GDM1 (cell line): ENCODE measurements around the gene CNOT2.
"Not testable (repeated sequence)": the region's sequence is repeated elsewhere in the genome, so short reads cannot be mapped to it uniquely, and the experiment has no call there.

ENCODE experiments used
- DNase-seq: peaks from one replicate; lab custom pipeline; 2025; lab: John Stamatoyannopoulos, UW

CNOT2 gene

DNA sequence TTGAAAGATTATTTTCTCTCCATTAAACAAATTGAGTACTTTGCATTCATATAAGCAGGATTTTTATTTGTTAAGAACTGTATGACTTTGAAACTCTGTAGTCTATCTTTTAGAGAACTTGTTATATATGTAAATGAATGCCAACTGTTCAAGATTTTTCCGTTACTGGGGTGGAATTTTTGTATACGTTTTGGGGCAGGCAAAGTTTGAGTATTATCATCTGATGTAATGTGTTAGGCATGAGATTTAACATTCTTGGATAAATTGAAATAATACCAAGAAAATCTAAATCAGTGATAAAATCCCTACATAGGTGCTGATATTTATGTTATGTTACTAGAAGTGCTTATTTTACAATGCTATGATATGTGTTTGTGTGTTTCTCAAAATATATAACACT, 8.4 kb downstream of the CNOT2 start:
- no peak for DNase-seq

DNA sequence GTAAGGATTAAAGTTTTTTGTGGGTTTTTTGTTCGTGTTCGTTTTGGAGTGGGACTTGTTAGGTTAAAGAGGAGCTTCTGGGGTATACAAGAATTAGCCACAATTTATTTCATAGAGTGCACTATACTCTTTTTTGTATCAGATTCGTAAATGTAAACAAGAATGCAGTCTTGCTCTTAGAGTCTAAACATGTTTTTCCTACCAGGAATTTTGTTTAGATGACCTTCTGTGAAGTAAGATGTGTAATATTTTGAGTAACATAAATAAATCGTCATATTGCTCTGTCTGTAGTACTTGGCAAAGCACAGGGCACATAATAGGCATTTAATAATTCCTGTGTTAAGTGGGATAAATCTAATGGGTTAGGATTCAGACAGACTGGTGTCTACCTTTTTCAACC, 9.6 kb downstream of the CNOT2 start:
- DNase-seq = no peak

DNA sequence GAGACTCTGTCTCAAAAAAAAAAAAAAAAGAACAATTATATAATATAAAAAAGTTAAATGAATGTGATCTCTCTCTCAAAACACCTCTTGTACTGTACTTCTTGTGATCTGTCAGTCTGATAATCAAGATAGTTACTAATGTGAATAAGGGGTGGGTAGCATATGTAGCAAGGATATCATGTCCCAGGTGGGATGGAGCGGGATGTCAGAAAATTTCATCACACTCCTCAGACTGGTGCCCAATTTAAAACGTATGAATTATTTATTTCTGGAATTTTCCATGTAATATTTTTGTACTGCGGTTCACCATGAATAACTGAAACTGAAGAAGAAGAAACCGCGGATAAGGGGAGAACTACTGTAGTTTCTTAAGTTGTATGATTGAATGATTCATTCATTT, 11.0 kb downstream of the CNOT2 start:
- DNase-seq = no peak

DNA sequence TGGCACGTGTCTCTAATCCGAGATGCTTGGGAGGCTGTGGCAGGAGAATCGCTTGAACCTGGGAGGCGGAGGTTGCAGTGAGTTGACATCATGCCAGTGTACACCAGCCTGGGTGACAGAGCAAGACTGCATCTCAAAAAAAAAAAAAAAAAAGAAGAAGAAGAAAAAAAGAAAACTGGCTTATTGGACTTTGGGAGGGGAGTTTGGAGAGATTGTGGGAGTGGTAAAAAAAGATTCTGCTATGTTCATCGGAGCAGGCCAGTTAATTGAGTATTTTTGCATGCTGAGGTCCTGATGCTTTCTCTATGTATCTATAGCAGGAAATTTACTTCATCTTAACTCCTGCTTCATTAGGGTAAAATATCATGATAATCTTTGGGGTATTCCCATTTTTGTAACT, 11.6 kb downstream of the CNOT2 start:
- no peak for DNase-seq

DNA sequence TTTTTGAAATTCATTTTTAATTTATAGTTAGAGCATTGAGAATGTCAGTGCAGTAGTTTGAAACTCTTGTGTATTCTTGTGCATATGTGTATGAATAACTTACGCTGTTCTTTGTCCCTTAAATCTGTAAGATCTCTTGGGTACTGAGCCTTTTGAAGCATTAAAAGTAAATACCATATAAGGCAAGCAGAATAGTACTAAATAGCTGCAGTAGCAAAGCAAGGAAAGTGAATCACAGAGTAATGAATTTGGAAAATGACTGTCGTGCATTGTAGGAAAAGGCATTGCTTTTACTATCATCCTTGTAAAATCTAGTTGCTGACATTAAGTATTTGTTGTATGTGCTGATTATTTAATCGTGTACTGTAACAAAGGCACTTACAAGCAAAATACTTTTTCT, 12.1 kb downstream of the CNOT2 start:
- DNase-seq = no peak

DNA sequence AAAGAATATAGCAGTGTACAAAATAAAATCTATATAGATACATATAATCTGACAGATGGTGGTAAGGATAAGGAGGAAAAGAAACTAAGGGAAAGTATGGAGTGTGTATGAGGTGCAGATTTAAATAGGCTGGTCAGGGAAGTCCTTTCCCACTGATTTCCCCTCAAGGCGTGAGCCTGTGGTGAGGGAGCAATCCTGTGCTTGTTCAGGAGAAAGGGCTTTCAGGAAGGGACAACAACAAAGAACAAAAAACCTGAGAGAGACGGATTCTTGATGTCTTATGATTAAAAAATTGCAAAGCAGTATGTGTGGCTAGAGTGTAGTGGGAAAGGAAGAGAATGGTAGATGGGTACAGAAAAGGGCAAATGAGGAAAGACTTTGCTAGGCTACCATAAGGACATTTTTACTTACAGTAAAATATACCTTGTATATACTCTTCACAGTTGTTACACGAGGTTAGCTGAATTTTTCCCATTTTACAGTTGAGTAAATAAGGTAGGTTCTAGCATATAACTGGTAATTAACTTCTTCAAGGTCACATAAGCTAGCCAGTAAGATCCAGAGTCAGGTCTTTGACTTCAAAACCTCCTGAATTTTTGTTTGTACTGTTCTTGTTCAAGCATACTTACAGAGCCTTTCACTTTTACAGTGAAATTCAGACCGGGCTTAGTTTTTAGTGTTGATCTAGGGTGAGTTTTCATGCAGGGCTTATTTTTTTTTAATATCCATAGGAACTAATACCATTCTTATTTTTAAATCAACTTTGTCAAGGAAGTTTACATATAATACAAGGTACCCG, 15.6 kb downstream of the CNOT2 start:
- no peak for DNase-seq

DNA sequence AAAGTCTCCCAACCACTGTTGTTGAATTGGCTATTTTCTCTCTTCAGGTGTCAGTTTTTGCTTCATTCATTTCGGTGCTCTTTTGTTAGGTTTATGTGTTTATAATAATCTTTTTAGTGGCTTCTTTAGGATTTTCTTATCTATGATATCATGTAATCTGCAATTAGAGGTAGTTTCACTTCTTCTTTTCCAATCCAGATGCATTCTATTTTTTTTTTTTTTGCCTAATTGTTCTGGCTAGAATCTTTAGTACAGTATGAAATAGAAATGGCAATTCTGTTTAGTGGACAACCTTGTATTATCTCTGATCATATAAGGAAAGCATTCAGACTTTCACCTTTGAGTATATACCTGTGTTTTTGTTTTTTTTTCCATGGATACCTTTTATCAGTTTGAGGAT, 17.4 kb downstream of the CNOT2 start:
- no peak for DNase-seq

DNA sequence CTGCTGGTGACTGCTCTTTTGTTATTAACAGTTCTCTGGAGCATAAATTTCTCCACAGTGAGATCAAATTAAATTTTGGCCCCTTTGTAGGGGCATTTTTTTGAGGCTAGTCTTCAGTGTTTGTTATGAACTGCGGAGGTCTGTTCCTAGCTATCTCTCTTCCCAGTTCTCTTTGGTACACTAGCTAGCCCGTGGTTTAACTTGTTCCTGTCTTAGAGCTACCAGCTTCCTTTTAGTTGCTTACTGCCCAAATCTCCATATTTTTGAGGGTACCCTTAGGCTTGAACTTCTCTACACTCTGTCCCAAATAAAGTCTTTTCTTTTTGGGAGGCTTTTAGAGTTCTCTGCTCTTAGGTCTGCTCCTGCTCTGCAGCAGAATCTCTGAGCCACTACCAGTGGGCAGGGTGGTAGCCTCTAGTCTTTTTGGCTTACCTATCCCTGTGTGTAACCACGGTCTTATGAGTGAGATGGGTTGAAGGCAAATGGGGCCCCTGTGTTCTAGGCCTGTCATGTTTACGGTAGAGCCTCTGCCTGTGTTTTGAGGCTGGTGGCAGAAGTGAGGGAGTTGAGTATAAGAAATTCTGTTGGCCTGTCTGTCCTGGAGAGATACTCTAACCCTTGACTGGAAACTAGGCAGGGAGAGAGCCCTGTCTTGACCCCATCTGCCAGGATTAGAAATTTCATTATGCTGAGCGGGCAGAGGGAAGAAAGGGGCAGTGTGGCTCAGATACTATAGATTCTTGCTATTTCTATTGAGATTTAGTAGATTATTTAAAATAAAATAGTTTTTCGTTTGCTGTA, 21.0 kb downstream of the CNOT2 start:
- peak; percentile 5 for DNase-seq

DNA sequence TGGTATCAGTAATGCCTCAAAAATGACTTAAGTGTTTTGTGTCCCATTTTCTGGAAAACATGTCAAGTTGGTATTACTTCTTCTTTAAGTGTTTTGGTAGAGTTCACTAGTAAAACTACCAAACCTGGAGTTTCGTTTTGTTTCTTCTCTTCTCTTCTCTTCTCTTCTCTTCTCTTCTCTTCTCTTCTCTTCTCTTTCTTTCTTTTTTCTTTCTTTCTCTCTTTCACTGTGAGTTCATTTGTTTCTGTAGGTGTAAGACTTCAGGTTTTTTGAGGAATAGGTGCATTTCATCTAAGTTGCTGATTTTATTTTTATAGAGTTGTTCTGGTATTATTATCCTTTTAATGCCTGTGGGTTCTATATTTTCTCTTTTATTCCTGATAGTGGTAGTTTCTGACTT, 21.9 kb downstream of the CNOT2 start:
- DNase-seq = no peak

DNA sequence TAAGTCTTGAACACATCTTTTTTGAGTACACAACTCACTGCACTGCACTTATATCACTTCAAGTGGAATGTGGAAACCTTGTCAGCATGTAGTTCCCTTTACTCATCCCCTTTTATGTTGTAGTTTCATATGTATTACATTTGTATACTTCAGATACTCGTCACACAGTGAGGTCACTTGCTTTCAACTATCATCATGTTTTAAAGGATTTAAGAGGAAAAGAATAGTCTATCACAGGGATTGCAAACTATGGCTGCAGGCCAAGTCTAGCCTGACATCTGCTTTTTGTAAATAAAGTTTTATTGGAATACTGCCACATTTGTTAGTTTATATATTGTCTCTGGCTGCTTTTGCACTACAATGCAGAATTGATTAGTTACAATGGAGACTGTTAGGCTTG, 24.3 kb downstream of the CNOT2 start:
- DNase-seq = no peak

DNA sequence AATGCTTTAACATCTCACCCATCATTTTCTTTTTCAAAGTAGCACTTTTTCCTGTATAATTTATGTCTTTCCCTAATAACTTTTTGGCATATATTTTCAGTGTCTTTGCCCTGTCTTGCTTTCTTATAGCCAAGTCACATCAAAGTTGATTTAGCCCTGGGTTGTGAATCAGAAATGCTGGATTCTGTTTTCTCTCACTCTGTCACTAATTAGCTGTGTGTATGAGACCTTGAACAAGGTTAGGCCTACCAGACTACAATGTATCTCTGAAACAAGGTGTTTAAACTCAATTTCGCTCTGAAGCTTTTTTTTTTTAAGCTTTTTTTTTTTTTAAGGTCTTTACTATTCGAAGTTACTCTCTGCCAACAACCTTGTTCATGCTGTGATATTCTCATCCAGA, 25.7 kb downstream of the CNOT2 start:
- no peak for DNase-seq

DNA sequence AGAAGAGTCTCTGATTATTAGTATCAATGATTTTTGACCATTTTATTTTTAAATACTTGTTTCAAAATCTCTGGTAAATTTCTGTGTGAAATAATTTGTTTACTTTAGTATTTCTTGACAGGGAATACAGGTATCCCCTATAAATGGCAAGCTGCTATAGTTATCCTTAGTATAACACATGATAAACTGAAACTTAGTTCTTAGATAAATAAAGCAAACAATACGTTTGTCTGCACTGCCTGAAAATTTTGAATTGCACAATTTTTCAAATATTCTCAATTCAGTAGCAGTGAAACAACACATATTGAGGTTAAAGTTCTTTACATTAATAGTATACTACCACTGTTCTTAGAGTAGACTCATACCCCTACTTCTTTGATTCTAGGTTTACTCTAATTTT, 26.9 kb downstream of the CNOT2 start:
- no peak for DNase-seq

DNA sequence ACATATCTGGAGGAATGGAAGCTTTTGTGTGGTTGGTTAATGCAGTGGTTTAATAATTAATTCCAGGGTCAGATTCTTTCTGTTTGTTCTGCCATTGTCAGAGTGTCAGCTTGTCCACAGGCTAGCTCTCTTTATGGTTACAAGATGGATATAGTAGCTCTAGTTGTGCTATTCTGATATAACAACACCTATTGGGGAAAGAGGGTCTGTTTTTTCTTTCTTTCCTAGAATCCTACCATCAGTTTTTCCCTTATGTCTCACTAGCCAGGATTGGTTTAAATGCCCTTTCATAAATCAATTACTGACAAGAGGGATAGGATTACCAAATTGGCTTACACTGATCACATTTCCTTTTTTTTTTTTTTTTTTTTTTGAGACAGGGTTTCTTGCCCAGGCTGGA, 27.8 kb downstream of the CNOT2 start:
- DNase-seq = no peak

DNA sequence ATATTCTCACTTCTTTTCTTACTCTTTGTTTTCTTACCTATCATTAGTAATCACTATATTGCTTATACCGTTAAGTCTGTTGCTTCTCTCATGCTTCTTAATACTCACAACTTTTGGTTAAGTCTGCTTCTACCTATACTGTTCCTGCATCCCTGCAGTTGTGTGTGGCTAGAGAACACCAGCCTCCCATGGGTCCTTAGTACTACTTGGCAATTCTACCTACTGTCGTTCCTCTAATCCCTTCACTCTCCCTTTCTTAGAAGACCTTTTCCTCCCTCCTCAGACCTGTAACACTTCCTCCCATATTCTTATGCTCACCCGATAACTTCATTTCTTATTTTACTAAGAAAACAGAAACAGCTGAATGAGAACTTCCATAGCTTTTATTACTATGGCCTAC, 29.3 kb downstream of the CNOT2 start:
- DNase-seq = no peak

DNA sequence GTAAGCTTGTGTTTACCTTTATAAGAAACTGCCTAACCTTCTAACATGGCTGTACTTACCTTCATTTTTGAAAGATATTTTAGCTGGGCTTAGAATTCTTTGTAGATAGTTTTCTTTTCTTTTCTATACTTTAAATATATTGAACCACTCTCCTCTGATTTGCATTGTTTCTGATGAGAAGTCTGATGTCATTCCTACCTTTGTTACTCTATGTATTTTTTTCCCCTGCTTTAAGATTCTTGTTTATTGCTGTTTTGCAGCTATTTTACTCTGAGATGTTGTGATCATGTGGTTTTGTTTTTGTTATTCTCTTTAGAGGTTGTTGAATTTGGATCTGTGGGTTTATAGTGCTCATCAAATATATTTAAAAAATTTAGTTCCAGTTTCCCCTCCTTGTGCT, 31.8 kb downstream of the CNOT2 start:
- DNase-seq = no peak

DNA sequence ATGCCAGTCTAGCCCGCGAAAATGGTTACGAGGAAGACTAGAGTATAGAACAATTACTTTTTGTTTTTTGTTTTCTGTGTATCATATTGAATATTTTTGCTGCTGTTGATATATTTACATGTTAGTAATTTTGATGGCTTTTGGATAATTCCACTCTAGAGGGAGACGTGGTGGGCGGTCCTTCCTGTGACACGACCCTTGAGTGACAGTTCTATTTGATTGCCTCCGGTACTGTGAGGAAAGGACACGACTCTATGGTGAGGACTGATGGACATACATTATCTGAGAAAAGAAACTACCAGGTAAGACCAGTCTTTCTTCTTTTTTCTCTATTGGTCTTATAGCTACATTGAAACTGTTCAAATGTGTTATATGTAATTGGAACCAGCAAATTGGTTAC, 34.7 kb downstream of the CNOT2 start:
- no peak for DNase-seq

DNA sequence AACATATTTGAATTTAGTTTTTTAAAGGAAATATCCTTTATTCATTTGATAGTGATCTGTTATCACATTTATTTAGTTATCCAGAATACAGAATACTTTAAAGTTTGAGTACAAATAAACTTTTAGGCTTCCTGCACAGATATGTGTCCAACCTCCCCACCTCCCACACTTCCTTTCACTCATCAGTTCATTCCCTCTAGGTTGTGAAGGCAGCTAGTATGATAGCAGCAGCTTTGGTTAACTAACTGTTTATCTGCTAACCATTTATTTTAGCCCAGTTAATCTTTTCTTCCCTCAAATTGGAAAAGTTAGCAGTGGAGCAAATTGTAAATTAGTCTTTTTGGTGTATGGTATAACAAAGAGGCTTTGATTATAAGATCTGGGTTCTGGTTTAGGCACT, 35.7 kb downstream of the CNOT2 start:
- no peak for DNase-seq

DNA sequence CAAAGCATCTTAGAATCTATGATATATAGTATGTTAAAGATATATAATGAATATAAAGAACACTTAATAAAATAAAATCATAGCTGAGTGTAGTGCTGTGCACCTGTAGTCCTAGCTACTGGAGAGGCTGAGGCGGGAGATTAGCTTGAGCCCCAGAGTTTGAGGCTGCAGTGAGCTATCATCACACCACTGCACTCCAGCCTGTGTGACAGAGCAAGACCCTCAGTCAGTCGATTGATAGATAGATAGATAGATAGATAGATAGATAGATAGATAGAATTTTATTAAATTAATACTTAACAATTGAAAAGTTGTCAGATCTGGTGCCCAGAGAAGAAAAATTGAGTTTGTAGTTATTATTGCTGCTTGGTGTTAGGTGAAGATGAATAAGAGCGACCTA, 40.0 kb downstream of the CNOT2 start:
- DNase-seq = no peak

DNA sequence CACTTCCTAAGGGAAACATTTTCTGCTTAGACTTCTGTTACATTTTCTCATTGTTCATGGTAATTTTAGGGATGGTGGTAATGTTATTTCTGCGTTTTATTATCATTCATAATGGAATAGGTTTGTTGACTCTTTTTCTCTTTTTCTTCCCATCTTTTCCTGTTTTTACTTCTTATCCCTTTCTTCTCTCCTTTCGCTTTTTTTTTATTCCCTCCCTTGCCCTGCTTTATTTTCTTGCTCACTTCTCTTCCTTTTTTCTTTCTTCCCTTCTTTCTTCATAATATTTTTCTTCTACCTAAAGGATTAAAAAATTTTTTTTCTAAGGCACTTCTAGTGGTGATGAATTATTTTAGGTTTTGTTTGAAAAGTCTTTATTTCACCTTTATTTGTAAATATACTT, 45.6 kb downstream of the CNOT2 start:
- no peak for DNase-seq

DNA sequence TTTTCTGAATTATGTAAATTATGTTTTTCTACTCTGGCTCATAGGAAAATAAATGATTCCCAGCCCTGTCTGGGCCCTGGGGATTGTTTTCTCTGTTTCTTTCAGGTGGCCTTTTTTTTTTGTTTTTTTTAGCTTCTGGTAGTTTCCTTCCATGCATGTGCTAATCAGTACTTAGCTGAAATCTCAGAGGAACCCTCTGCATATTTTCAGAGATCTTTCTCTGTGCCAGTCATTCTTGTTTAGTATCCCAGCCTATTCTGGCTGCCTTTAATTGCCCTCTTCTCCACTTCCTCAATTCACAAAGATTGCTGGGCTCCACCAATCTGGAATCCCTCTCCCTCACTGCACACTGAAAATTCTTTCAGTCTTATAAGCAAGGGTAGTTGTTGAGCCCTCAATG, 46.9 kb downstream of the CNOT2 start:
- no peak for DNase-seq

DNA sequence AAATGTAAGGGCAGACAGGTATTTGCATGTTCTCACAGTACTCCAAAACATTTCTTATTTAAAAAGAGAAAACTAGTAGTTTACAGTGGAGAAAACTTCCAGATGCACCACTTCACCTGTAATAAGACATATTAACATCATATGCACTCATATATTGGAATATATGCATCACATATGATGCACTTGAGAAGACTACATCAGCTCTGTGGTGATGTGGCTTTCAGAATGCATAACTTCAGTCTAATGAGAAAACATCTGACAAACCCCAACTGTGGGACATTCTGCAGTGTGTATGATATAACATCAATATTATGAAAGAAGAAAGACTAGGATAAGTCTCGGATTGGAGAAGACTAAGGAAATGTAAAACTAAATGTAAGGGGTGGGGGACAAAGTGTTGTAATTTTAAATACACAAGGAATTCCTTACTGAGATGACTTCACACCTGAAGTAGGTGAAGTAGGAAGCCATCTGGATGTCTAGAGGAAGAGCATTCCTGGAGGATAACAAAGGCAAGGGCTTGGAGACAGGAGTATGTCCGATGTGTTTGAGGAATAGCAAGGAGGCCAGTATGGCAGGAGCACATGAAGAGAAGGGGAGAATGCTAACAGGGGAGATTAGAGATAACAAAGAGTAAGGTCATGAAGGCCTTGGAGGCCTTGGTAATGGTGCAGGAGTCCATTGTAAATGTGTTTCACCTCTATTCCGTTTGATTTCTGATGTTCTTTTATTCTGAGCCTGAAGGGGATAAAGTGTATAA, 49.0 kb downstream of the CNOT2 start:
- DNase-seq = no peak

DNA sequence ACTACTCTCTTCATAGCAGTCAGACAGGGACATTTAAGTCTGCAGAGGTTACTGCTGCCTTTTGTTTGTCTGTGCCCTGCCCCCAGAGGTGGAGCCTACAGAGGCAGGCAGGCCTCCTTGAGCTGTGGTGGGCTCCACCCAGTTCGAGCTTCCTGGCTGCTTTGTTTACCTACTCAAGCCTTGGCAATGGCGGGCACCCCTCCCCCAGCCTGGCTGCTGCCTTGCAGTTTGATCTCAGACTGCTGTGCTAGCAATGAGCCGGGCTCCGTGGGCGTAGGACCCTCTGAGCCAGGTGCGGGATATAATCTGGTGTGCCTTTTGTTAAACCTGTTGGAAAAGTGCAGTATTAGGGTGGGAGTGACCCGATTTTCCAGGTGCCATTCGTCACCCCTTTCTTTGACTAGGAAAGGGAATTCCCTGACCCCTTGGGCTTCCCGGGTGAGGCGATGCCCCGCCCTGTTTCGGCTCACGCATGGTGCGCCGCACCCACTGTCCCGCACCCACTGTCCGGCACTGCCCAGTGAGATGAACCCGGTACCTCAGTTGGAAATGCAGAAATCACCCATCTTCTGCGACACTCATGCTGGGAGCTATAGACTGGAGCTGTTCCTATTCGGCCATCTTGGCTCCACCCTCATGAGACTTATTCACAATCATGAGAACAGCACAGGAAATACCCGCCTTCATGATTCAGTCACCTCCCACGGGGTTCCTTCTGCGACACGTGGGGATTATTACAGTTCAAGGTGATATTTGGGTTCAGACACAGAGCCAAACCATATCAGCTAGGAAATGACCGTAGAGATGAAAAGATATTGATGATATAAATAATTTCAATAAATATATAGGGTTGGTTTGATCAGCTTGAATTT, 61.7 kb downstream of the CNOT2 start:
- DNase-seq = not testable (repeated sequence)
